Esophagus squamous epithelium (tissue), 5 donors: ENCODE data around the gene TIMM22. TPM values are rescaled to one million over a fixed set of nuclear protein-coding genes. Genes with fewer than 3 reads are reported as not detected.

Experiments
- DNase-seq: peaks from one replicate; lab custom pipeline; 2025; lab: John Stamatoyannopoulos, UW
- H3K27ac ChIP-seq, 4 donors: fragments of 200-600 bp; sonication (generic); one replicate each; pipeline ENCODE4 v1.5.1; 2016 to 2019; ENCODE audit warnings: mild to moderate bottlenecking in 1 of 4
- H3K27me3 ChIP-seq, 4 donors: fragments of 200-600 bp; sonication (generic); 1 replicate in 3 of 4; 2 replicates in 1 of 4; pipeline versions ENCODE4 v1.5.1 to v1.6.0; 2017 to 2021; ENCODE audit warnings: antibody characterized with exemption in 1 of 4
- H3K36me3 ChIP-seq, 3 donors: fragments of 200-600 bp; sonication (generic); one replicate each; pipeline ENCODE4 v1.5.1; 2016 to 2019
- H3K4me1 ChIP-seq, 3 donors: fragments of 200-600 bp; sonication (generic); one replicate each; pipeline ENCODE4 v1.5.1; 2017 to 2019
- H3K4me3 ChIP-seq, 4 donors: fragments of 200-600 bp; sonication (generic); 1 replicate in 3 of 4; 2 replicates in 1 of 4; pipeline ENCODE4 v1.5.1; 2016 to 2019; ENCODE audit warnings: mild to moderate bottlenecking in 2 of 4, moderate library complexity in 1 of 4
- H3K9me3 ChIP-seq, 3 donors: fragments of 200-600 bp; sonication (generic); one replicate each; pipeline ENCODE4 v1.5.1; 2016 to 2019
- POLR2A ChIP-seq, 4 donors: fragments of 450-650 bp; IDR thresholded peaks; one replicate each; pipeline ENCODE4 v1.6.1; 2017; ENCODE audit warnings: antibody characterized with exemption in 4 of 4, mild to moderate bottlenecking in 4 of 4, moderate library complexity in 3 of 4
- WGBS, 2 donors: methylation state at CpG; one replicate each; pipeline ENCODE4 v1.1.5; 2018; 5-methylcytosine and 5-hydroxymethylcytosine counted together
- intact Hi-C: fragments of 100-400 bp; cut with DNase I; formaldehyde crosslinking; loops from one replicate; pipeline ENCODE4 v1.15.0; 2022
- total RNA-seq, 4 donors: library from RNA; depleted of rRNA; stranded (reverse); fragments of >200 nt; gene quantifications; one replicate each; pipeline ENCODE4 v1.1.0, GENCODE V29; 2016
- TF ChIP-seq, protein P1 (sequence below), 6 experiments: fragments of 450-650 bp in 4 of 6; fragments of 200-600 bp in 2 of 6; sonication (generic) in 2 of 6; IDR thresholded peaks; one replicate each; pipeline ENCODE4 v1.5.1; 2016 to 2019; ENCODE audit warnings: antibody characterized with exemption in 6 of 6, mild to moderate bottlenecking in 4 of 6, moderate library complexity in 4 of 6
- donor health status: DM: yes; HTN: yes; CAD: no.

Gene TIMM22
- total RNA-seq, 4 donors from 2014 or later: 7.7 to 18.5 (median 11.8) TPM

DNA sequence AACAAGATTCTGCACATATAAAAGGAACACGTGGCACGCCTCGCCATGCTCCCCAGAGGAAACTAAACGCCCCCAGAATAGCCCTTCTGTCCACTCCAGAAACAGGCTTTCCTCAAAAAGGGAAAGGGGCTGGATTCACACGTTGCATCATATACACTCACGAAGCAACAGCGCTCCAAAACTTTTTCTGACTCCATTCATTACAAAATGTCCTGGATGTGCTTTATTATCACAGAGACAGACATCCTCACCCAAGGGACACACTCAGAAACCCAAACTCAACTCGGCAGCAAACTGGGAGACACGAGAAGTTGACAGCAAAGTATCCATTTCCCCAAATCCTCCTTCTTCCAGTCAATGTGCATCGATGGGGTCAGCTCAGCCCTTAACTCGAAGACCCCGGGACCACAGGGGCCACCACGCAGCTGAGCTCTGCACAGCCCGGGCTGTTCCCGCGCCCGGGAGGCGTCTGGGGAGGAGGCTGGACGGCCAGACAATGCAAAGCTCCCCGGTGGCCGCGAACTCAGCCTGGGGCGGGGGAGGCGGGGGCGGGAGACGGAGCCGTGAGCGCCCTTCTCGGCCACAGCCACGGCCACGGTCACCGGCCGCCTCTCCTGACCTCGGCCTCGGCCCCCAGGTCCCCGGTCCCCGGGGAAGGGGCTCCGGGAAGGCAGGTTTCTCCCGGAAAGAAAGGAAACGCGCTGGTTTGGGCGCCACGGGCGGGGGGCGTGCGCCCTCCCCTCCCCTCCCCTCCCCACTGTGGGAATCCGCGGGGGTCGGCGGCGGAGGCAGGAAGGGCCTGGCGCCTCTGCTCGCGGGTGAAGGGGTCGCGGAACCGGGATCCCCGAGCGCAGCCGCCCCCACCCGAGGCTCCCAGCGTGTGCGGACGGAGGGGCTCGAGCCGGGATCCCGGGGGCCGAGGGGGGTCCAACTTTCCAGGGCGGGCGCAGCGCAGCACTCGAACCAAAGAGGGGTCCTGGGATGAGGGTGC is 18.5 kb upstream of the TIMM22 start:
- no peak for DNase-seq
- WGBS, 2 donors: 0 to 8% methylated on average over 9 to 10 of the region's 72 CpGs
- H3K9me3 ChIP-seq: no peaks in the 10 kb centered on the region
- H3K27me3 ChIP-seq: peaks cover 0 to 6% (median 0%) of the 10 kb centered on the region in 4 donors
- H3K4me3 ChIP-seq: peak overlapping the region; percentile 63 to 94 (median 81)
- TF ChIP-seq, protein P1, sequence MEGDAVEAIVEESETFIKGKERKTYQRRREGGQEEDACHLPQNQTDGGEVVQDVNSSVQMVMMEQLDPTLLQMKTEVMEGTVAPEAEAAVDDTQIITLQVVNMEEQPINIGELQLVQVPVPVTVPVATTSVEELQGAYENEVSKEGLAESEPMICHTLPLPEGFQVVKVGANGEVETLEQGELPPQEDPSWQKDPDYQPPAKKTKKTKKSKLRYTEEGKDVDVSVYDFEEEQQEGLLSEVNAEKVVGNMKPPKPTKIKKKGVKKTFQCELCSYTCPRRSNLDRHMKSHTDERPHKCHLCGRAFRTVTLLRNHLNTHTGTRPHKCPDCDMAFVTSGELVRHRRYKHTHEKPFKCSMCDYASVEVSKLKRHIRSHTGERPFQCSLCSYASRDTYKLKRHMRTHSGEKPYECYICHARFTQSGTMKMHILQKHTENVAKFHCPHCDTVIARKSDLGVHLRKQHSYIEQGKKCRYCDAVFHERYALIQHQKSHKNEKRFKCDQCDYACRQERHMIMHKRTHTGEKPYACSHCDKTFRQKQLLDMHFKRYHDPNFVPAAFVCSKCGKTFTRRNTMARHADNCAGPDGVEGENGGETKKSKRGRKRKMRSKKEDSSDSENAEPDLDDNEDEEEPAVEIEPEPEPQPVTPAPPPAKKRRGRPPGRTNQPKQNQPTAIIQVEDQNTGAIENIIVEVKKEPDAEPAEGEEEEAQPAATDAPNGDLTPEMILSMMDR (IDR thresholded peaks at IDR 0.05): no peak
- peak in 1 of 4 donors; percentile 32 for TF ChIP-seq POLR2A (IDR thresholded peaks at IDR 0.05)
- H3K36me3 ChIP-seq: no peaks in the 10 kb centered on the region
- peak overlapping the region; percentile 85 to 92 (median 89) for H3K27ac ChIP-seq
- intact Hi-C loops: loop anchor here (5.0 kb wide), 1 partner anchor 101 kb away; no protein-coding TSS in a partner anchor
- peaks cover 19 to 64% (median 24%) of the 10 kb centered on the region in 3 donors for H3K4me1 ChIP-seq

DNA sequence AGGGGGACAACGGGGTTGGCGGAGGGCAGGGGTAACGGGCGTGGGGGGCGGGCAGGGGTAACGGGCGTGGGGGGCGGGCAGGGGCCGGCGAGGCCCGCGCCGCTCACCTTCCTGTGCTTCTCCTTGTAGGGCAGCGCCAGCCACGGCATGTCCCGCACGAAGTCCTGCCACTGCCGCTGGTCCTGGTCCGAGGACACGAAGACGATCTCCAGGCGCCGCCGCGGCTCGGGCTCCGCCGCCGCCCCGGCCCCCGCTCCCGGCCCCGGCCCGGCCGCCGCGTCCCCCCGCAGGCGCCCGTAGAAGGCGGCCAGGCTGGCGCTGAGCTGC is 17.8 kb upstream of the TIMM22 start:
- Histone ChIP-seq H3K4me1 (peaks cover 19 to 60% (median 24%) of the 10 kb centered on the region in 3 donors), H3K9me3 (no peaks in the 10 kb centered on the region), H3K27me3 (peaks cover 0 to 6% (median 0%) of the 10 kb centered on the region in 4 donors), H3K27ac (peak overlapping the region; percentile 85 to 92 (median 89)), H3K36me3 (no peaks in the 10 kb centered on the region), H3K4me3 (peak overlapping the region; percentile 63 to 94 (median 81))
- DNase-seq: no peak
- intact Hi-C loops: loop anchor here (5.0 kb wide), 1 partner anchor 102 kb away; no protein-coding TSS in a partner anchor
- WGBS, 2 donors: no CpG with 5 or more reads among the region's 42 CpGs
- TF ChIP-seq, protein P1 (IDR thresholded peaks at IDR 0.05): no peak
- no peak for TF ChIP-seq POLR2A (IDR thresholded peaks at IDR 0.05)

DNA sequence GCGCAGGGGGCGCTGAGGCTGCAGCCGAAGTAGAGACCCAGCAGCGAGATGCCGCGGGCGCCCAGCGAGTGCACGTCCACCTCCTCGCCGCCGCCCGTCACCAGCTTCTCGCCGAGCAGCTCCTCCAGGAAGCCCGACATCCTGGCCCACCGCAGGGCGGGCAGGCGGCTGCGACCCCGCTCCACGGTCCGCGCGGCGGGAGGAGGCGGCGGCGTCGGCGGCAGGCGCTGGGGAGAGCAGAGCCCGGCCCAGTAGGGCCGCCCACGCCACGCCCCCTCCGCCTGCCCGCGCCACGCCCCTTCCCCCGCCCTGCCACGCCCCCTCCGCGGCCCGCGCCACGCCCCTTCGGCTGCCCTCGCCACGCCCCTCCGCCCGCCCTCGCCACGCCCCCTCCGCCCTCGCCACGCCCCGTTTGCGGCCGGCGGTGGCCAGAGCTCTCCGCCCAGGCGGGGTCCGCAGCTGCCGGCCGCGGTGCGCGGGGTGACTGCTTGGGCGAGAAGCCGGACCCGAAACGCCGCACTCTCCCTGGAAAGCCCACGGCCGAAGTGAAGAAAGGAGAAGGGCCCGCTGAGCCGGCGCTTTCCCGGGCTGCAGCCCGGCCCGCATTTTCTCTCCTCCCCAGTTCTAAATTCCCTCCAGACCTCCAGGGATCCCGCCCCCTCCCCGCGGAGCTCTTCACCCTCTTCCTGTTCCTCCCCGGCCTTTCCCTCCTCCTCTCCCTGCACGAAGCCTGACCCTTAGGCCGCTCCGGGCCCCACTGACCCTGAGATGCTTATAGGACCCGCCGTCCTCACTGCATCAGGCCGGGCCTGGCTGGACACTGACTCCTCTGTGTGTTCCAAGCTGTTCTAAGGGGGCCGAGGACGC is 17.2 kb upstream of the TIMM22 start, which contains the start of gene NXN:
TSS of gene NXN (minus strand) at position 238 of the 867 bp plus-strand sequence.
- intact Hi-C loops: loop anchor here (5.0 kb wide), 2 partner anchors 102 to 182 kb away; no protein-coding TSS in a partner anchor
- WGBS, 2 donors: 1 to 5% methylated on average over 14 to 16 of the region's 94 CpGs
- Histone ChIP-seq H3K36me3 (no peaks in the 10 kb centered on the region), H3K27me3 (peaks cover 0 to 6% (median 0%) of the 10 kb centered on the region in 4 donors), H3K4me1 (peaks cover 19 to 57% (median 24%) of the 10 kb centered on the region in 3 donors), H3K9me3 (no peaks in the 10 kb centered on the region), H3K4me3 (peak within 1 kb of the TSS; percentile 63 to 94 (median 81)), H3K27ac (peak within 1 kb of the TSS; percentile 88 to 92 (median 91))
- peak; percentile 18 for DNase-seq
- peak in 3 of 4 donors; percentile 19 to 88 (median 43) for TF ChIP-seq POLR2A (IDR thresholded peaks at IDR 0.05)
- TF ChIP-seq, protein P1 (IDR thresholded peaks at IDR 0.05): peak in 2 of 6 experiments; percentile 21 to 27

DNA sequence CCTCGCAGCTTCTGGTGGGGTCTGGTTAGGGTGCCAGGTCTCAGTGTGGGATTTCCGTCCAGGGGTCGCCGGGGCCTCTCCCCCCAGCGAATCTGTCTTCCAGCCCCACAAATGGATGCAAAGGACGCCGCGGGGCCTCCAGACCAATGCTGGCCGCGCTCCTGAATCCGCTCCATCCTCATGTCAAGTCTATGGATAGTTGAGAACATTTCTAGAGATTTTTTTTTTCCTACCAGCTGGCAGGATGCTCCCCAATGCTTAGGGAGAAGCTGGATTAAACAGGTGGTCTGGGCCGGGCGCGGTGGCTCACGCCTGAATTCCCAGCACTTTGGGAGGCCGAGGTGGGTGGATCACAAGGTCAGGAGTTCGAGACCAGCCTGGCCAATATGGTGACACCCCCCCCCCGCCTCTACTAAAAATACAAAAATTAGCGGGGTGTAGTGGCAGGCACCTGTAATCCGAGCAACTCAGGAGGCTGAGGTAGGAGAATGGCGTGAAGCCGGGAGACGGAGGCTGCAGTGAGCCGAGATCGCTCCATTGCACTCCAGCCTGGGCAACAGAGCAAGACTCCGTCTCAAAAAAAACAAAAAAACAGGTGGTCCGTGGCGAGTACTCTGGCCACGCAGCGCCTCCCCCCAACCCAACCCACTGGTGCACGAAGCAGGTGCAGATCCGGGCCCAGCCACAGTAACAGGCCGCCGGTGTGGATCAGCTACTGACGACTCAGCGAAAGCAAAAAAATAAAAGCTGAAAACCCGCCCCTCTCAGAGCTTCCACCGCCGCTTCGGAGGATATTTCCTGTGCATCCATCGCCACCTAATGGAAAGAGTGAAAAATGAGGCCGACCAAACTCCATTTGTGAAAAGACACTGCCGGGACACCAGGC is 16.3 kb upstream of the TIMM22 start:
- peak overlapping the region; percentile 63 to 94 (median 81) for H3K4me3 ChIP-seq
- H3K9me3 ChIP-seq: no peaks in the 10 kb centered on the region
- intact Hi-C loops: loop anchor here (5.0 kb wide), 1 partner anchor 183 kb away; no protein-coding TSS in a partner anchor
- DNase-seq: peak; percentile 31
- H3K36me3 ChIP-seq: no peaks in the 10 kb centered on the region
- 21% methylated on average over 30 to 32 of the region's 43 CpGs for WGBS, 2 donors
- peak overlapping the region; percentile 88 to 92 (median 91) for H3K27ac ChIP-seq
- no peak for TF ChIP-seq POLR2A (IDR thresholded peaks at IDR 0.05)
- TF ChIP-seq, protein P1 (IDR thresholded peaks at IDR 0.05): peak; percentile 65 to 88 (median 81)
- H3K4me1 ChIP-seq: peaks cover 14 to 48% (median 16%) of the 10 kb centered on the region in 3 donors
- H3K27me3 ChIP-seq: peaks cover 0 to 6% (median 0%) of the 10 kb centered on the region in 4 donors
